Right ventricle myocardium inferior (tissue), 1 donor: Measurements from ENCODE around the gene BCL11B. TPM values are rescaled to one million over a fixed set of nuclear protein-coding genes. Genes with fewer than 3 reads are reported as not detected.

Source experiments
- ATAC-seq: fragments of 200-7000 bp; cut with Tn5 transposase; one replicate; pipeline ENCODE4 v1.9.1; 2020; ENCODE audit warnings: mild to moderate bottlenecking, moderate library complexity
- DNase-seq: peaks from one replicate; pipeline ENCODE4 v3.0.0; 2021; ENCODE audit errors: missing footprints
- intact Hi-C: fragments of 100-400 bp; cut with DNase I; formaldehyde crosslinking; loops from one replicate; pipeline ENCODE4 v1.11.0; 2022
- total RNA-seq: library from RNA; stranded (reverse); fragmentation: NEBNext Ultra II Directional; extraction: Animal tissue kit (Norgen Biotek cat#: 25700); gene quantifications from one replicate; pipeline ENCODE4 v1.2.1, GENCODE V29; 2021
- donor health status: DM: no; HTN: yes; CAD: no; lungs with severe emphysema.

Gene BCL11B
- total RNA-seq, 1 donor from 2014 or later = 0.14 TPM

DNA sequence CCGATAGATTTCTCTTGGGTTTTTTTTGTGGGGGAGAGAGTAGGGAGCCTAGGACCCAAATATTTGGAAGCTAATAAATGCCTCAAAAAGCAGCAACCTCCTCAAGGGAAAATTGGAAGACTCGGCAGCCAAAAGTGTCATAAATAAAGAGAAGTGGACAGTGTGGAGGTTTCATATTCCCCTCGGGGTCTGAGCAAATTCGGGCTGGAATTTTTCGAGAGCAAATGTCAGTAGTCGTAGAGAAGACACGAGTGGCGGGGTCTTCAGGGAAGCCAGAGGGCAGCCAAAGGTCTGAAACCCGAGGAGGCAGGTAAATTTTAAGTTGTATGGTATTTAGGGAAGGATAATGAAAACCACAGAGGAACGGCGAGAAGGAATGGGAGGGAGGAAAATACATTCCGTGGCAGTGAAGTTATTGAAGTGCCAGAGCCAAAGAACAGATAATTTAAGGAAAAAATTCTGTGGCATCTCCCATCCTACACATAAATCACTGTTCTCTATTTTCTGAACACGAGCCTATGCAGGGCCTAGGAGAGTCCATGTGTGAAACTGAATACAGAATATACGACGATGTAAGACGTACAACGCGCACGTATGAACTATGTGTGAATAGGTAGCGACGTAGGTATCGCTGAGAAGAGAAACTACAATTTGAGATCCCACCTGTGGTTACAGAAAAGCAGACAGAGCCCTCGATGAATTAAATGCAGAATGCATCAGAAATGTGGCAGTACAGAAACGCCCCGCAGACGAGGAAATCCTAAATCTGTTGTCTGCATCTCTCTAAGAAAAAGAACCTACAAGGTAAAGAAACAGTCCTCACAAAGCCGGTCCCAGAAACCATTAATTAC is 12.9 kb downstream of the BCL11B start:
- intact Hi-C loops = no loop called here
- DNase-seq (no peak), ATAC-seq (no peak)

DNA sequence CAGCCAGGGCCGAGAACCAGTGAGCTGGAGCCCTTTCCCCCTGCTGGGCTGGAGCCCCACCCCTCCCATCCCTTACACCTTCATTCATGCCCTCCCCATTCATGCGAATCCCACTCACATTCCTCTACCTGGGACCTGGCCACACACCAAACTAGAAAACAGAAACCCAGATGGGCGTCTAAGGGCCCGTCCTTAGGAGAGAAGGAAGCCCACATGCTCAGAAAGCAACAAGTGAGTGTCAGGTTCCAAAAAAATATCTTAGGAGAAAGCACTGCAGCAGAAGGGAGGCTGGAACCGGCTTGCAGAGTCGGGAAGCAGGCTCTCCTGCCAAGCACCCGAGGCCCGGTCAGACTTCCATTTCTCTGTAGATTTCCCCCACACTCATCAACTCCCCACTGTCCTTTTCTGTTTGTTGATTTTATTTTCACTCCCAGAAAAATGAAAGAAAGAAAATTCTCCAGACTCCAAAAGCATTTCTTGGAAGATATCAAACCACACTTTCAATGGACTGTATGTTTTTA is 13.6 kb downstream of the BCL11B start:
- DNase-seq = no peak
- ATAC-seq = no peak
- intact Hi-C loops = no loop called here

DNA sequence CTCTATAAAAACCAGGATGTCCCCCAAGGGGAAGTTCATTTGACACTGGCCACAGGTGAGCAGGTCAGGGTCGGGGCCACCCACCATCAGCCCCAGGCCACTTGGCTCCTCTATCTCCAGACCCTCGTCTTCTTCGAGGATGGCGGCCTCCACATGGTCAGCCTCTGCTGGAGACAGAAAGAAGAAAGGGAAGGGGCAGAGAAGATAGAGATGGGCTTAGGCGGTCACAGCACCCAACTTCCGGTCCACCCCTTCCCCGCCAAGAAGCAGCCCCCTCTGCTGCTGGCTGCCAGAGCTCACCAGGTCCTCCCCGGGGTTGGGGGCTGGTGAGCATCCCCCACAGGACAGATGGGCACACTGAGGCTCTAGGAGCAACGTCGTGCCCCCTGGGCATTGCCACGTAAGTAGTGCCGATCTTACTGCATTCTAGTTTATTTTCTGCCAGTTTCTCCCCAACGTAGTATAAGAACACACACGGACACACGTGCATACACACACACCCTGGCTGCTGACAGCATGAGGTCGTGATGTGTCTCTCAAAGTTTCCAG is 14.2 kb downstream of the BCL11B start:
- DNase-seq = no peak
- intact Hi-C loops = no loop called here
- ATAC-seq = no peak

- intact Hi-C loops = no loop called here
- no peak for DNase-seq
- ATAC-seq = no peak
Observed at GRCh38 chr14:99257122-99257672, 14.8 kb downstream of the BCL11B start.

DNA sequence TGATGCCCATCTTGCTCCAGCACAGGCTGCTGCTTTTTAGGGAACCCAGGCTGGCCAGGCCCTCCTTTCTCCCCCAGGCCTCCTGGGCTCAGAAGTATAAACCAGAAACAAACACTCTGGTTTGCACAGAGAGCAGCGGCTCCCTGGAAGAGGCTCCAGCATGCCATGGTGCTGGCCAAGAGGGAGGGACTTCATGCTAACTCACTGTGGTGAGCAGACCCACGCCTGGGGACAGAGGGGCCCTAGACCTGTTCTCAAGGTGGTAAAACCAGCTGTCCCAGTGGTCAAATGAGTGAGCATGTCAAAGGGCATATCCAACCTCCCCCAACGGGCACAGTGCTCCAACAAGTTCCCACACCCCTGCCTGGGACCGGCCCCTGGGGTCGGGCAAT is 15.5 kb downstream of the BCL11B start:
- no peak for ATAC-seq
- no peak for DNase-seq
- intact Hi-C loops = no loop called here

GRCh38 chr14:99255621-99256482 is 16.1 kb downstream of the BCL11B start:
- intact Hi-C loops = no loop called here
- ATAC-seq (no peak), DNase-seq (no peak)

DNA sequence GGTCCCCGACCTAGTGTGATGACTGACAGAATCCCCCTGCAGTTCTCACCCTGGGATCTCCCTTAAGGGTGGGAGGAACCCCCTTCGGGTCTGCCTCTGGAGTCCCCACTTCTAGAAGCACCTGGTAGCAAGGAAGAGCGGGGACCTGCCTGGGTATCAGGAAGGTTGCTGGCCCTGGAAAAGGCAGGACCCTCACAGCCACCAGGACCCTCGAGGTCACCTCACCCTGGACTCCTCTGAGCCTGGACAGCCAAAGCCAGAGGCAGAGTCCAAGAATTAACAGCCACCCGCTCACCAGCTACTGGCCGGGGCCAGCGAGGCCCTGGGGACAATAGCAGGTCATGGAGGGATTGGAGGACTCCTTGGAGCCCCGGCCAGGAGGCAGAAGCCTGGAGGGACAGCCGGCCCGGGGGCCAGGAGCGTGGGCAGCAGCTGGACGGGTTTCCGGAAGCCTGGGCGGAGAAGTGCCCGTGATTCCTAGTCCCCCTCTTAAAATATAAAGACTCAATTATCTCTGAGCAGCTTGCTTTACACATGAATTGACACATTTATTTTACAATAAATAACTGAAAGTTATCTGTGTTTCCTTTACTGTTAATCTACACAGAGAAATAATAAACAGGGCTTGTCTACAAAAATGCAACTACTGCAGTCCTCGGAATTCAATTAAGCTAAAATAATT is 17.5 kb downstream of the BCL11B start:
- intact Hi-C loops = no loop called here
- no peak for DNase-seq
- peak; percentile 16 for ATAC-seq

- DNase-seq = no peak
- no peak for ATAC-seq
- intact Hi-C loops = no loop called here
Observed at GRCh38 chr14:99253890-99254289, 18.1 kb downstream of the BCL11B start.

DNA sequence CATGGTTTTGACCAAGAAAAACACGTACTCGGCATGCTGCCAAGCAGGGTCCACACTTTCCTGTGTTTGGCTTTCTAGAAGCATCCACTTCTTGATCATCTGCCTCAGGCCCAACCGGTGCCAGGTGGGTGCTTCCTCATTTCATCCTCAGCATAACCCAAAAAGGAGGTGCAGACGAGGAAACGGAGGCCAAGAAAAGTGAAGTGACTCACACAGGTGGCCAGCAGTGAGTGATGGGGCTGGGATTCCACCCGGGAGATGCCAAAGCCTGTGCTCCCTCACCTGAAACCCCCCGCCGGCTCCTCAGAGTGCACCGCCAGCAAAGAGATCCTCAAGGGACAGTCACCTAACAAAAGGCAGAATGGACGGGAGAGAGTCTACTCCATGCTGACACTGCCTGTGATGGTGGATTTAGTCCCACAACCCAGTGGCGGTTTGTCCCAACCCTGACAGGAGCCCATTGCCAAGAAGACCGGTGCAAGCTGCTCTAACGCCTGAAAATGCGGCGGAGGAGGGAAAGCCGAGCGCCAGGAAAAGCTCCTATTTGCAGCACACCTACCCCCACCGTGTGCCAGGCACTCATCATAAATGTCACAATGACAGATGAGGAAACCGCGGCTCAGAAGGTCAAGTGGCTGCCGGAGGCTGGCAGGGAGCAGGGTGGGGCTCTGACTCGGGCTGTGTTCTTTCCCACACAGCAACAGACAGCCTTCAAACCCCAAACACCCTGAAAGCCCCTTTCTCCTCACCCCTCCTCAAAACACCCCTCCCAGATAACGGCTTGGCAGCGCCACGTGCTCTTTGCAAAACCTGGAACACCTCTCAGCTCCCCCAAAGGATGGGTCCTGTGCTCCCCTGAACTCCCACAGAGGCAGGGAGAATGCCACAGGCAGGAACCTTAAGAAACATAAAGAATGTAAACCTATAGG is 18.8 kb downstream of the BCL11B start:
- intact Hi-C loops = no loop called here
- DNase-seq (no peak), ATAC-seq (no peak)

GRCh38 chr14:99252443-99252939 is 19.5 kb downstream of the BCL11B start:
- intact Hi-C loops = no loop called here
- DNase-seq (no peak), ATAC-seq (no peak)

- intact Hi-C loops = no loop called here
- ATAC-seq (no peak), DNase-seq (no peak)
Observed at GRCh38 chr14:99251721-99252120, 20.3 kb downstream of the BCL11B start.

GRCh38 chr14:99250636-99251208 is 21.3 kb downstream of the BCL11B start:
- intact Hi-C loops = no loop called here
- DNase-seq = no peak
- ATAC-seq = no peak

DNA sequence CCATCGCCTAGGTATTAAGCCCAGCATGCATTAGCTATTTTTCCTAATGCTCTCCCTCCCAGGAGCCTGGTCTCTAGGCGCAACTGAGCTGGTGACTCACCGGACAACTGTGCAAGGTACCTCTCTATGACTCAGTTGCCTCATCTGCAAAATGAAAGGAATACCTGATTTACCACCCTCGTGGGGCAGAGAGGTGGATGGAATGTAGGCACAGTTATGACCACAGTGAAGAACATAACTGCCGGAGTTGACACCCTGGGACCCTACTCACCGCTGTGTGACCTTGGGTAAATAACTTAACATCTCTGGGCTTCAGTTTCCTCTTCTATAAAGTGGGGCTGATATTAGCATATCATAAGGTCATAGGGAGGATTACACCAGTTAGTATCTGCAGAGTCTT is 22.6 kb downstream of the BCL11B start:
- ATAC-seq = no peak
- no peak for DNase-seq
- intact Hi-C loops = no loop called here

DNA sequence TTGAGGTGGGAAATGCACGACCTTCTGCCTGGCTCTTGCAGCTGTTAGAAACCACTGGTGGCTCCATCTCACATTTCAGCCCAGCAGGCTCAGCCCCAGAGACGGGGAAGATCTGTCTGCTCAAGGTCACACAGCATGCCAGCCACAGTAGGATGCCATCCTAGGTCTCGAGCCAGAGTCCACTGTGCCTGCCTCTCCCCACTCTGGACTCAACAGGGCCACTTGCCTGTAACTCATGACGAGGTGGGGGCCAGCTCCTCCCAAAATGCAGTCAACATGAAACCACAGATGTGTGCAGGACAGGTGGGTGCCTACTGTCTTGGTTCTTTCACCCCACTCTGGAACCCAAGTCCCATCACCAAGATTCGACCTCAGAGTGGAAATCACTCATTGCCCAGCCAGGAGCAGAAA is 23.2 kb downstream of the BCL11B start:
- ATAC-seq = no peak
- DNase-seq = no peak

GRCh38 chr14:99247772-99248171 is 24.2 kb downstream of the BCL11B start:
- no peak for ATAC-seq
- intact Hi-C loops = no loop called here

More for the DNA sequence above, 23.2 kb downstream of the BCL11B start:
- intact Hi-C loops = no loop called here

GRCh38 chr14:99247101-99247729 is 24.8 kb downstream of the BCL11B start:
- intact Hi-C loops = no loop called here
- DNase-seq (no peak), ATAC-seq (no peak)

More at GRCh38 chr14:99247772-99248171, 24.2 kb downstream of the BCL11B start:
- DNase-seq = no peak
